NCI-H2227 treated with DMSO at 0.1 percent for 48 hours (cell line): Measurements from ENCODE around the gene SLC37A2.
"Not testable (repeated sequence)": the region's sequence is repeated elsewhere in the genome, so short reads cannot be mapped to it uniquely, and the experiment has no call there.

ENCODE experiments used
- DNase-seq: peaks from one replicate; lab custom pipeline; 2025; lab: John Stamatoyannopoulos, UW

The SLC37A2 gene

GRCh38 chr11:125084761-125085231, 21.7 kb downstream of the SLC37A2 start:
- no peak for DNase-seq

GRCh38 chr11:125085301-125086081, 22.4 kb downstream of the SLC37A2 start:
- no peak for DNase-seq

GRCh38 chr11:125086633-125087296, 23.7 kb downstream of the SLC37A2 start:
- no peak for DNase-seq

- DNase-seq = no peak
These were observed 25.0 kb downstream of the SLC37A2 start for GRCh38 chr11:125088123-125088522.

GRCh38 chr11:125088576-125089455, 25.7 kb downstream of the SLC37A2 start:
- no peak for DNase-seq

- DNase-seq = not testable (repeated sequence)
These were observed 26.4 kb downstream of the SLC37A2 start for GRCh38 chr11:125089481-125089880.

- DNase-seq = not testable (repeated sequence)
These were observed 27.0 kb downstream of the SLC37A2 start for GRCh38 chr11:125090151-125090550.

- DNase-seq = no peak
These were observed 27.7 kb downstream of the SLC37A2 start for GRCh38 chr11:125090816-125091215.

GRCh38 chr11:125091247-125091876, 28.3 kb downstream of the SLC37A2 start:
- peak; percentile 49 for DNase-seq

- DNase-seq = no peak
These were observed 29.0 kb downstream of the SLC37A2 start for GRCh38 chr11:125091877-125092664.

- DNase-seq = no peak
These were observed 29.6 kb downstream of the SLC37A2 start for GRCh38 chr11:125092669-125093068.

- DNase-seq = no peak
These were observed 30.4 kb downstream of the SLC37A2 start for GRCh38 chr11:125093502-125093901.

- DNase-seq = no peak
These were observed 31.6 kb downstream of the SLC37A2 start for GRCh38 chr11:125094731-125095130.

- DNase-seq = no peak
These were observed 37.0 kb downstream of the SLC37A2 start for GRCh38 chr11:125100136-125100535.

- DNase-seq = no peak
These were observed 38.5 kb downstream of the SLC37A2 start for GRCh38 chr11:125101596-125101995.

GRCh38 chr11:125102025-125102424, 38.9 kb downstream of the SLC37A2 start:
- no peak for DNase-seq

- DNase-seq = no peak
These were observed 39.4 kb downstream of the SLC37A2 start for GRCh38 chr11:125102510-125102909.

- no peak for DNase-seq
These were observed 42.8 kb downstream of the SLC37A2 start for GRCh38 chr11:125105926-125106325.

GRCh38 chr11:125108469-125108868, 45.4 kb downstream of the SLC37A2 start:
- no peak for DNase-seq

- peak; percentile 0 for DNase-seq
These were observed 47.4 kb downstream of the SLC37A2 start for GRCh38 chr11:125110506-125110905.

GRCh38 chr11:125111001-125111342, 47.9 kb downstream of the SLC37A2 start:
- DNase-seq = no peak
